Activated CD4-positive, alpha-beta T cell treated with anti-CD3 and anti-CD28 coated beads, Interleukin-2, amount 50 U/mL, for 16 hours (primary cell): ENCODE results near the gene ARL9.
A peak's percentile ranks its signal among the peaks of the same experiment; 100 is the strongest.

Experiments
- DNase-seq: peaks from one replicate; pipeline ENCODE4 v3.0.0-alpha.2; 2020

ARL9 gene, protein sequence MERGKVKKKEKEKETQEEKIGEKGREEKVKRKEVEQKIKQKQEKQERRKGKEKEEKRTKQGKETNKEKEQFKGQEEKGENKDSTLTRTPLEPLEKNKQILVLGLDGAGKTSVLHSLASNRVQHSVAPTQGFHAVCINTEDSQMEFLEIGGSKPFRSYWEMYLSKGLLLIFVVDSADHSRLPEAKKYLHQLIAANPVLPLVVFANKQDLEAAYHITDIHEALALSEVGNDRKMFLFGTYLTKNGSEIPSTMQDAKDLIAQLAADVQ

GRCh38 chr4:56505269-56506130 is at the start of gene ARL9:
Gene ARL9 (plus strand): TSS chr4:56505791. CDS start chr4:56505863, 72 bp downstream.
- DNase-seq, result peak; percentile 59

GRCh38 chr4:56460085-56460484 is 45.5 kb upstream of the ARL9 start:
- DNase-seq, result no peak

DNA sequence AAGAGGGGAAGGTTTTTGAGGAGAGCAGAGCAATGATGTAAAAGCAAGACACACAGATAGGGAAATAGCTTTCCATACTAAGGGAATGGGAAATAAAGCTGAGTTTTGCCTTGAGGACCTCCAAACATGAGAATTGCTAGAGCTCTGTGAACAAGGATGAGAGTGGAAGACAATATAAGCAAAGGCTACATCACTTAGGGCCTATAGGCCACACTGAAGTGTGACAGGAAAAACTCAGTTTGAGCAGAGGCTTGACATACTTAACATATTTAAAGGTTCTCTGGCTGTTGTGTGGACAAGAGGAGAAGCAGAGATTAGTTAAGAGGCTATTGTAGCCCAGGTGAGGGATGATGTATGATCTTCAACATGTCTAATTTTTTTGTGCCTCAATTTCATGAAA is 43.4 kb upstream of the ARL9 start:
- no peak for DNase-seq

DNA sequence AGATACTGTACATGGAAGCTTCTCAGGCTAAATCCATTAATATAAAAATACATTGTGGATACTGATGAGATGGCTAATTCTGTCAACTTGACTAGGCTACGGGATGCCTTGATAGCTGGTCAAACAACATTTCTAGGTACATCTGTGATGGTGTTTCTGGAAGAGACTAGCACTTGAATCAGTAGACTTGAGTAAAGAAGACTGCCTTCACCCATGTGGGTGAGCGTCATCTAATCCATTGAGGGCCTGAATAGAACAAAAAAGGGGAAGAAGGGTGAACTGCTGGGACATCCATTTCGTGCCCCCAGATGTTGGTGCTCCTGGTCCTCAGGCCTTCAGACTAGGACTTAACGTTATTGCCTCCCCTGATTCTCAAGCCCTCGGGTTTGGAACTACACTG is 41.9 kb upstream of the ARL9 start:
- no peak for DNase-seq

DNA sequence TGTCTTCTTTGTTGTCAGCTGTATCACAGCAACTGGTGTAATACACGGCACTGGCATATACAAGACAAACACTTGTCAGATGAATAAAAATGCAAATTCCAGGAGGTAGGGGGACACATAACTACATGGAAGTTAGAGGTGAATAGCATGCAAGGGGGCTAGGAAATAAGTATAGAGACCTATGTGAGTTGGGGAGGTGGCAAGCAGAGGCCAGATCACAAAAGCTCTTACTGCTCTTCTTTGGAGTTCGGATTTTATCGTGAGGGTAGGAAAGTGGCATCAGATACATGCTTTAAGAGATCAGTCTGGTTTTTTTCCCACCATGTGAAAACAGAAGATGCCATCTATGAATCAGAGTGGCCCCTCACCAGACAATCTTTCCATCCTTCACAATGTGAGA is 41.0 kb upstream of the ARL9 start:
- no peak for DNase-seq

GRCh38 chr4:56465599-56466295 is 39.8 kb upstream of the ARL9 start:
- DNase-seq, result no peak

DNA sequence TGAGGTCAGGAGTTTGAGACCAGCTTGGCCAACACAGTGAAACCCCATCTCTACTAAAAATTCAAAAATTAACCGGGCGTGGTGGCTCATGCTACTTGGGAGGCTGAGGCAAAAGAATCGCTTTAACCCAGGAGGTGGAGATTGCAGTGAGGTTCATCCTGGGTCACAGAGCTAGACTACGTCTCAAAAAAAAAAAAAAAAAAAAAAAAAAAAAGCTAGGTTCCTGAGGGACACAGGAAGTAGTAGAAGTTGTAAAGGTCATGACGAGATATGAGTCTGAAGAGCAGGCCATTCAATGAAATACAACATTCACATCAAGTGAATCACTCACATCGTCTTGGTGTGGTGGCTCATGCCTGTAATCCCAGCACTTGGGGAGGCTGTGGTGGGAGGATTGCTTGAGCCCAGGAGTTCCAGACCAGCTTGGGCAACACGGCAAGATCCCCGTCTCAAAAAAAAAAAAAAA is 39.3 kb upstream of the ARL9 start:
- peak; percentile 35 for DNase-seq

- no peak for DNase-seq
Observed at GRCh38 chr4:56466910-56467283, 38.7 kb upstream of the ARL9 start.

GRCh38 chr4:56467284-56468096 is 38.1 kb upstream of the ARL9 start, which contains the start of gene SRP72:
Gene SRP72 (plus strand): TSS chr4:56467617. CDS start chr4:56467636, 19 bp downstream.
- peak; percentile 91 for DNase-seq

DNA sequence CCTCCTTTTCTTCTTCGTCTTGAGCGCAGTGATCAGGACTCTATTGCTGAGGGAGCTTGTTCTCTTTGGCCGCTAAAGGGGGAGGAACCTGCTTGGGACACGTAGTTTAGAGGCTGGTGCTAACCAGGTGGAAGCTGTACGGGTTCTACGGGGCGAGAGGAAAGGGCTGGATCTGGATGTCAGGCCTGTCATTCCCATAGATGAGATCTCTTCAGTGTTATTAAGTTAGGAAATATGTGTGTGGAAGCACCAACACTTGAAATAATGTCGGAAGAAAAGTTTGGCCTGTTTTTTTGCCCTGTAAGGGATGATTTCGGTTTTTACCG is 37.5 kb upstream of the ARL9 start:
- peak; percentile 63 for DNase-seq

DNA sequence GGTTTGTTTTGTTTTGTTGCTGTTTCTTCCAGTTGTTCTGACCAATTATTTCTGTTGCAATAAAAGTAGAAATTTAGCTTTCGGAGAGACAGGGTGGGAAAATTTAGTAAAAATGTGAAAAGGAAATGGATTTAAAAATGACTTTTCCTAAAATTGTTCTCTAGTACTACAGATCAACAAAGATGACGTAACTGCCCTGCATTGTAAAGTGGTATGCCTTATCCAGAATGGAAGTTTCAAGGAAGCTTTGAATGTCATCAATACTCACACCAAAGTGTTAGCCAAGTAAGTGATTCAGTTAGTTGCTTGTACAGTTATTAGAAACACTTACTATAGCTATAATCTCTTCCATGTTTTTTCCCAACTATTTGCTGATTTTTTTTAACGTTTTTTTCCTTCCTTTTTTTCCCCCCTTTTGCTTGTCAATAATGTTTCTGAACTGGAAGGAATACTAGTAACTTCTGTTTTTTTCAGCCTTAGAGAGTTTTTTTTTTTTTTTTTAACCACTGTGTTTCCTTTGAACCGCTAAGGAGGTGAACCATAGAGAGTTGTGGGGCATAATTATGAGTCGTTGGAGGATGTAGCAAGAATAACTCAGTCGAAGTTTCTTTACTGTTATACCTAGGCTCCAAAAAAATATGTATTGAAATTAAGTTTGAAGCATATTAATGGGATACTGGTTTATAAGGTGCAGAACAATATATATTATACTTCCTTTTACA is 35.9 kb upstream of the ARL9 start:
- peak; percentile 29 for DNase-seq

DNA sequence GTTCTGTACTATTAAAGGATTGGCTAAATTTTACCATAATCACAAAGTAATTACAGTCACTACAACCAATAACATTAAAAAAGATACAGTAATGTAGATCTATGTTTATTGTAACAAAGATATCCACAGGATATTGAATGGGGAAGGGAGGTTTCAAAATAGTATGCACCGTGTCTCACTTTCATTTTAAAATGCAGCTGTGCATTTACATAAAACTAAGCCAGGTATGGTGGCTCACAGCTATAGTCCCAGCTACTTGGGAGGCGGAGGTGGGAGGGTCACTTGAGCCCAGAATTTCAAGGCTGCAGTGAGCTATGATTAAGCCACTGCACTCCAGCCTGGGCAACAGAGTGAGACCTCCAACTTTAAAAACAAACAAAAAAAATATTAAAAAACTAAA is 29.7 kb upstream of the ARL9 start:
- DNase-seq, result no peak

GRCh38 chr4:56477192-56477702 is 28.3 kb upstream of the ARL9 start:
- DNase-seq, result no peak

DNA sequence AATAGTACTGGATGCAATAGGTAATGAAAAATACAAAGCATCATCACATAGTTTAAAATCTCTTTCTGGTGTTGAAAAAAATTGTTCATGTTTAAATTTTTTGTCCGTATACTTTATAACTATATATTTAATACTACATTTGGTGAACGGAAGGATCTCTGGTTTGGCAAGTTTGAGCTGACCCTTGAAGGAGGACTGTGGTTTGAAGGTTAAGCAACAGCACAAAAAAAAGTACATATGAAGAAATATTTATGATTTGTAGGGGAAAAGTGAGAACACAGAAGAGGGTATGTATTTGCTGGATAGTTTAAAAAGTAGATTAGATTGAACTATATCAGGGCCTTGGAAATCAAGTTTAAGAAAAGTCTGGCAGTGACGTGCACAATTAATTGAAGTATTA is 24.9 kb upstream of the ARL9 start:
- DNase-seq, result no peak

- no peak for DNase-seq
Observed at GRCh38 chr4:56496241-56496640, 9.3 kb upstream of the ARL9 start.

GRCh38 chr4:56511098-56511497 is 5.5 kb downstream of the ARL9 start:
- DNase-seq, result no peak

DNA sequence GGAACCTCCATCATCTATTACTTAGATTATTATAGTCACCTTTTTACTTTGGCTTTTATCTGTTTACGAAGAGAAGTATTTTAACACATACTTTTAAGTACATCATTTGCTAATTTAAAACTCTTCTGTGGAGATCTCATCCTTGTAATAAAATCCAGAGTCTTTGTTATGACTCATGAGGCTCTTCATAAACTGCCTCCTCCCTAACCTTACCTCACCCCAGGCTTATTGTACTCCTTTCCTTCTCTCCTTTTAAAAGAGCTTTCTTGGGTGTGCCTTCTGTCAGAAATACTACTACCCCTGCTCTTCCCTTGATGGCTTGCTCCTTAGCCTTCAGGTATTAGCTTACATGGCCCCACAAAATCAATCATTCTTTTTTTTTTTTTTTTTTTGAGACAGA is 6.6 kb downstream of the ARL9 start:
- no peak for DNase-seq

DNA sequence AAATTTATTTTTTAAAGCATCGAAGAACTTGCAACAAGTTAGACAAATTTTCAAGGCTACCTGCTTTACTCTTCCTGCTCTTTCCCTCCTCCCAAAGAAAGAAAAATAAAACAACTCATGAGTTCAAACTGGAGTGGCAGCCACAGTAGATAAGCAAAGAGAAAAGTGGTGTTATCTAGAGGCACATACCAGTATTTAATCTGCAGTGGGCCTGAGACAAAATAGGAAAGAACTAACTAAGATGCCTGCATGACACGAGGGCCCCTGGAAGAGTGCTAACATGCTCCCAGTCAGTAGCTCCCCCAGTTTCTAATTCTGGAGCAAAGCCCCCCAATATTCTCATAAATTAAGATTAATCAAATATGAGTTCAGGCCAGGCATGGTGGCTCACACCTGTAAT is 7.9 kb downstream of the ARL9 start:
- DNase-seq, result no peak

DNA sequence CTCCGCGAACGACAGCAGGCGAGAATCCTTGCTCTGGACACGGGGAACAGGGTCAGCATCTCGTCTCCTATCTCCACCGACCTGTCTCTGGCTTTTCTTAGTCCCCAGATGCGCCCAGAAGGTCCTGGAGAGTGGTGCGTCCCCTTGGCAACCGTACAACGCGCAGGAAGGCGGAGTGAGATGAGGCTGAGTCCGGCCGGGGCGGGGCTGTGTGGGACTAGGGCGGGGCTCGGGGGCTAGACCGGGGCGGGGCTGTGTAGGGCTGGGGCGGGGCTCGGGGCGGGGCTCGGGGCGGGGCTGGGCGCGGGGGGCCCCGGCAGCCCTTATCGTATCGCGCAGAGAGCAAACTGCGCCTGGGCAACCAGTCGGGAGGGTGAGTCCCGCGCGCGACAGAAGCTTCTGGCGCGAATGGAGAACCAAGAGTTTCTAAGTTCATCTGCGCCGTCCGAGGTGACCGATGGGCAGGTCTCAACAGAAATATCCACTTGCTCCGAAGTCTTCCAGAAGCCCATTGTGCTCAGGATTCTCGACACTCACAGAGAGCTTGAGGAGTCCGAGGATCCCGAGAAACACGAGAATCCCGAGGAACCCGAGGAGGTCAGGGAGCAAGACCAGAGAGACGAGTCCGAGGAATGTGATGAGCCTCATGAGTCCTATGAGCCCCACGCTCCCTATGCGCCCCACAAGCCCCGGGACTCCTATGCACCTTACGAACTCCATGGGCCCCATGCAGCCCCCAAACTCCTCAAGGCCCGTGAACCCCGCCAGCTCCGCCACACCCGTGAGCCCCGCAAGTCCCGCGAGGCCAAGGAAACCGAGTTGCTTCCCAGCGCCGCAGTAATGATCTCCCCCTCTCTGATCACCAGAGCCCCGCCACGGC is 24.9 kb downstream of the ARL9 start:
- peak; percentile 80 for DNase-seq

GRCh38 chr4:56531149-56531770 is 25.7 kb downstream of the ARL9 start:
- DNase-seq, result no peak
